Measurements from ENCODE around the gene CDK5R1. TPM values are rescaled to one million over a fixed set of nuclear protein-coding genes. Genes with fewer than 3 reads are reported as not detected.

CDK5R1 gene
- total RNA-seq, 5 donors from 2014 or later (not counting 1 experiment from before 2014, with no cell fraction given): 8.1 to 23.8 (median 14.7) TPM

GRCh38 chr17:32533296-32533695 lies 46.5 kb downstream of the CDK5R1 start:
- H3K27ac ChIP-seq (ENCODE audit: low read length): no peak overlapping the region
- no peaks in the 10 kb centered on the region for H3K27me3 Mint-ChIP-seq
- POLR2A ChIA-PET: no interaction called here
- no peaks in the 10 kb centered on the region for H3K36me3 Mint-ChIP-seq
- no peak for ATAC-seq (replicated peaks in 1 of 4)
- H3K4me1 ChIP-seq (ENCODE audit: control insufficient read depth in 1 of 2, extremely low read depth in 1 of 2, insufficient read depth in 2 of 2, low read length in 2 of 2): peaks cover 0 to 14% of the 10 kb centered on the region in 2 experiments
- no peaks in the 10 kb centered on the region for H3K27me3 ChIP-seq (replicated peaks in 1 of 2; ENCODE audit: control insufficient read depth in 2 of 2, extremely low read depth in 1 of 2, insufficient read depth in 2 of 2, low read length in 1 of 2)
- CTCF ChIA-PET: no interaction called here
- WGBS (ENCODE audit: insufficient coverage): 51% methylated on average over 3 of the region's 3 CpGs
- no peaks in the 10 kb centered on the region for H3K9me3 Mint-ChIP-seq
- peaks cover 11 to 22% (median 17%) of the 10 kb centered on the region in 3 donors for H3K4me1 Mint-ChIP-seq
- H3K4me3 Mint-ChIP-seq: no peak overlapping the region
- H3K36me3 ChIP-seq (ENCODE audit: control insufficient read depth in 2 of 2, extremely low read depth in 1 of 2, insufficient read depth in 1 of 2, low read length in 1 of 2): no peaks in the 10 kb centered on the region
- no peaks in the 10 kb centered on the region for H3K9me3 ChIP-seq
- no peak for DNase-seq
- H3K27ac Mint-ChIP-seq: no peak overlapping the region
- no peak overlapping the region for H3K4me3 ChIP-seq (ENCODE audit: control insufficient read depth in 1 of 2, extremely low read depth in 1 of 2, low read length in 1 of 2)

- H3K4me1 ChIP-seq (ENCODE audit: control insufficient read depth in 1 of 2, extremely low read depth in 1 of 2, insufficient read depth in 2 of 2, low read length in 2 of 2): no peaks in the 10 kb centered on the region
- Mint-ChIP-seq H3K4me1 (peaks cover 2 to 9% (median 2%) of the 10 kb centered on the region in 3 donors), H3K27ac (no peak overlapping the region), H3K36me3 (peaks cover 3% of the 10 kb centered on the region), H3K27me3 (no peaks in the 10 kb centered on the region), H3K4me3 (no peak overlapping the region), H3K9me3 (no peaks in the 10 kb centered on the region)
- WGBS (ENCODE audit: insufficient coverage): no CpG with 5 or more reads among the region's 8 CpGs
- ATAC-seq (replicated peaks in 1 of 4): no peak
- H3K27me3 ChIP-seq (replicated peaks in 1 of 2; ENCODE audit: control insufficient read depth in 2 of 2, extremely low read depth in 1 of 2, insufficient read depth in 2 of 2, low read length in 1 of 2): no peaks in the 10 kb centered on the region
- POLR2A ChIA-PET: no interaction called here
- H3K9me3 ChIP-seq: no peaks in the 10 kb centered on the region
- no peak overlapping the region for H3K27ac ChIP-seq (ENCODE audit: low read length)
- no peak overlapping the region for H3K4me3 ChIP-seq (ENCODE audit: control insufficient read depth in 1 of 2, extremely low read depth in 1 of 2, low read length in 1 of 2)
- no peak for DNase-seq
- CTCF ChIA-PET: no interaction called here
- no peaks in the 10 kb centered on the region for H3K36me3 ChIP-seq (ENCODE audit: control insufficient read depth in 2 of 2, extremely low read depth in 1 of 2, insufficient read depth in 1 of 2, low read length in 1 of 2)
Measured at GRCh38 chr17:32536736-32537643, 50.2 kb downstream of the CDK5R1 start.

Other genes starting within 250 kb of the CDK5R1 start
- under 1 TPM in 1 of 5 donors, not detected in 4; 0.07 TPM for gene RHBDL3, start 221.2 kb upstream of the CDK5R1 start, total RNA-seq
- gene C17orf75, start 144.8 kb upstream of the CDK5R1 start, total RNA-seq: 10 to 100 TPM; 12.2 to 22.0 (median 17.6) TPM
- 100 to 1,000 TPM; 208 to 271 (median 228) TPM for gene ZNF207, start 136.8 kb upstream of the CDK5R1 start, total RNA-seq
- 10 to 100 TPM; 56.3 to 72.8 (median 62.9) TPM for gene PSMD11, start 42.5 kb upstream of the CDK5R1 start, total RNA-seq